ENCODE data around the gene FAAP20.

GRCh38 chr1:2192031-2192995 lies 2.3 kb downstream of the FAAP20 start:
- no peak for TF ChIP-seq CTCF (conservative IDR thresholded peaks at IDR 0.05 in 1 of 2, IDR thresholded peaks at IDR 0.05 in 1 of 2; ENCODE audit: extremely low read depth in 1 of 2, insufficient read depth in 1 of 2, low read depth in 1 of 2, low read length in 2 of 2)
- no peak for TF ChIP-seq EZH2 (IDR thresholded peaks at IDR 0.05; ENCODE audit: borderline replicate concordance, low read length)
